Endodermal cell (in vitro differentiated cells): ENCODE data around the gene UQCC2. TPM values are rescaled to one million over a fixed set of nuclear protein-coding genes. Genes with fewer than 3 reads are reported as not detected.

Experiments
- DNase-seq: peaks from one replicate; pipeline ENCODE4 v3.0.0-alpha.2; 2017
- H3K27ac ChIP-seq: 2 replicates; pipeline ENCODE4 v1.5.1; 2013; ENCODE audit warnings: mild to moderate bottlenecking, low read depth, low read length, moderate library complexity
- H3K27me3 ChIP-seq: 2 replicates; pipeline ENCODE4 v1.6.1; 2013; ENCODE audit warnings: mild to moderate bottlenecking, low read length, moderate library complexity; ENCODE audit not compliant: insufficient read depth, control insufficient read depth, poor library complexity, severe bottlenecking
- H3K36me3 ChIP-seq: 2 replicates; pipeline ENCODE4 v1.7.0; 2013; ENCODE audit warnings: mild to moderate bottlenecking, low read length, moderate library complexity; ENCODE audit not compliant: control insufficient read depth, insufficient read depth
- H3K4me1 ChIP-seq: one replicate; pipeline ENCODE4 v1.7.0; 2013; ENCODE audit warnings: low read length; ENCODE audit not compliant: control insufficient read depth, insufficient read depth
- H3K4me3 ChIP-seq: 2 replicates; pipeline ENCODE4 v1.5.1; 2013; ENCODE audit warnings: mild to moderate bottlenecking, low read length, moderate library complexity
- H3K9ac ChIP-seq: 2 replicates; pipeline ENCODE4 v1.6.1; 2013; ENCODE audit warnings: mild to moderate bottlenecking, low read length, moderate library complexity; ENCODE audit not compliant: poor library complexity, severe bottlenecking; ENCODE audit errors: extremely low read depth
- H3K9me3 ChIP-seq: 2 replicates; pipeline ENCODE4 v1.6.1; 2013; ENCODE audit warnings: mild to moderate bottlenecking, low read length, moderate library complexity; ENCODE audit not compliant: control insufficient read depth
- H3K27ac Mint-ChIP-seq: 2 replicates; pipeline ENCODE4 v1.8.0; 2020; ENCODE audit warnings: mixed read lengths
- H3K27me3 Mint-ChIP-seq: 2 replicates; pipeline ENCODE4 v1.8.0; 2021; ENCODE audit warnings: mild to moderate bottlenecking, mixed read lengths; ENCODE audit not compliant: insufficient read depth
- H3K36me3 Mint-ChIP-seq: 2 replicates; pipeline ENCODE4 v1.8.0; 2020; ENCODE audit warnings: low read depth, mixed read lengths
- H3K4me1 Mint-ChIP-seq: 2 replicates; pipeline ENCODE4 v1.8.0; 2020; ENCODE audit warnings: mixed read lengths
- H3K4me3 Mint-ChIP-seq: 2 replicates; pipeline ENCODE4 v1.8.0; 2020; ENCODE audit warnings: mild to moderate bottlenecking, moderate library complexity, mixed read lengths
- H3K9me3 Mint-ChIP-seq: 2 replicates; pipeline ENCODE4 v1.8.0; 2020; ENCODE audit warnings: mild to moderate bottlenecking, mixed read lengths
- CTCF ChIP-seq: fragments of 200-600 bp; sonication (generic); conservative IDR thresholded peaks from 2 replicates; pipeline ENCODE4 v1.5.0; 2021; ENCODE audit warnings: antibody characterized with exemption, mild to moderate bottlenecking
- WGBS, 2 experiments: methylation state at CpG; one replicate each; pipeline versions ENCODE4 v1.1.5 to v1.1.7; 2013; ENCODE audit warnings: missing lambda C conversion rate in 2 of 2, mixed read lengths in 1 of 2; ENCODE audit not compliant: insufficient coverage in 1 of 2, insufficient read length in 1 of 2; 5-methylcytosine and 5-hydroxymethylcytosine counted together
- total RNA-seq, 2 donors: library from RNA; stranded (reverse); fragmentation: NEBNext Ultra II Directional in 1 of 2; extraction: Animal tissue kit (Norgen Biotek cat#: 25700) in 1 of 2; gene quantifications; 2 replicates in 1 of 2; 3 replicates in 1 of 2; pipeline ENCODE4 v1.2.1, GENCODE V29; 2021

UQCC2 gene
- total RNA-seq, 2 donors from 2014 or later = 120 to 174 TPM

DNA sequence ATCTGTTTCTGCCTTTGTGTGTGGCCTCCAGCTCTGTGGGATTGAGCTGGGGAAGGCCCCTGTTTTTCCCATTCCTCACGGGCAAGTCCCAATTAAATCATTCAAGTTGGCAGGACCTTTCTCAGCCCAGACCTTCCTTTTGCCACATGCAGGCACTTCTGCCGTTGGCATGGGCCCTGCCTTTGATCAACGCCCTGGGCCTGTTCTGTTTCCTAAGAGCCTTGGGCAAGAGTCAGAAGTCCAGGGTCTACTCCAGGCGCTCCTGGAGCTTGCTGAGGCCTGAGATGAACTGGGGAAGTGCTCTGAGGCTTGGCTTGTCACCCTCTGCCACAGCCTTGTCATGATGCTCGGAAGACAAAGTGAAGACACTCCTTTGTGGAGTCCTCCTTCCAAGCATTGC, 28.1 kb upstream of the UQCC2 start:
- no peak for TF ChIP-seq CTCF
- Histone ChIP-seq H3K9ac (no peak overlapping the region), H3K9me3 (no peaks in the 10 kb centered on the region), H3K27me3 (no peaks in the 10 kb centered on the region), H3K4me1 (peaks cover 9% of the 10 kb centered on the region), H3K36me3 (no peaks in the 10 kb centered on the region), H3K4me3 (no peak overlapping the region), H3K27ac (no peak overlapping the region)
- H3K9me3 Mint-ChIP-seq = no peaks in the 10 kb centered on the region
- H3K36me3 Mint-ChIP-seq = no peaks in the 10 kb centered on the region
- no peak overlapping the region for H3K4me3 Mint-ChIP-seq
- 90 to 100% methylated on average over 5 of the region's 5 CpGs for WGBS, 2 experiments
- no peaks in the 10 kb centered on the region for H3K27me3 Mint-ChIP-seq
- DNase-seq = no peak
- H3K27ac Mint-ChIP-seq = no peak overlapping the region
- peaks cover 8% of the 10 kb centered on the region for H3K4me1 Mint-ChIP-seq

DNA sequence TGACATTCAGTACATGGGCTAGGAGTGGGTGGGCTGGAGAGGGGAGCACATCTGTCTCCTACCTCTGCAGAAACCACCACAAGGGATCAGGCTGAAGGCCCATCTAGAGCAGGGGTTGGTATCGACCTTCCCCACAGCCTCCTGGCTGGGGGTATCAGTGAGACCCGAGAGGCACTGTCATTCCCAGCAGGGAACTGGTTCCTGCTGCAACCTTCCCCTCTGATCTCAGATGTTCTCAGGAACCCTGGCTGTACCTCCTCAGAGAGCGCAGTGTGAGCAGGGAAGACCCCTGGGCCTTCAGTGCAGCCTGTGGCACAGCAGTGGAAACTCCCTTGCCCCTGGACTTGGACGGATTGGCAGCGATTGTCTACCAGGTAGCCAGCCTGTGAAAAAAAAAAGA, 27.4 kb upstream of the UQCC2 start:
- Mint-ChIP-seq H3K27ac (no peak overlapping the region), H3K9me3 (no peaks in the 10 kb centered on the region), H3K36me3 (no peaks in the 10 kb centered on the region), H3K4me1 (peaks cover 4% of the 10 kb centered on the region), H3K4me3 (no peak overlapping the region), H3K27me3 (no peaks in the 10 kb centered on the region)
- DNase-seq = no peak
- Histone ChIP-seq H3K9ac (no peak overlapping the region), H3K27me3 (no peaks in the 10 kb centered on the region), H3K9me3 (no peaks in the 10 kb centered on the region), H3K36me3 (no peaks in the 10 kb centered on the region), H3K27ac (no peak overlapping the region), H3K4me3 (no peak overlapping the region), H3K4me1 (peaks cover 9% of the 10 kb centered on the region)
- TF ChIP-seq CTCF = no peak
- WGBS, 2 experiments = 87 to 100% methylated on average over 2 to 5 of the region's 5 CpGs

DNA sequence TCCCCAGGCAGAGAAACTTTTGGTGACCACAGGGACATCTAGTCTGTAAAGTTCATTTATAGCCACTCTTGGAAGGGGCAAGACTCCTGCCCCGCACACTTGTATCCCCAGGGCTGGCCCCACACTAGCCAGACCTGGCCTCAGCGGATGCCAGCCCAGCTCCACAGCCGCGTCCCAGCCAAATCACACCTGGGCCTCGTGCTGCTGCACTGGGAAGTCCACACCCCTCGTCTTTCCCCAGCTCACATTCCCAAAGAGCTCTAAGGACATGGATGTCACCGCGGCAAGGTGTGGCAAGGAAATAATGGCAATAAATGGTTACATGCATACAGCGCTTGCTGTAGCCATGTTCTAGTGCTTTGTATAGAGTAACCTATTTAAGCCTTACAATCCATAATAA, 26.7 kb upstream of the UQCC2 start:
- H3K27ac Mint-ChIP-seq = no peak overlapping the region
- H3K4me1 Mint-ChIP-seq = peaks cover 4% of the 10 kb centered on the region
- Histone ChIP-seq H3K36me3 (no peaks in the 10 kb centered on the region), H3K27ac (no peak overlapping the region), H3K9me3 (no peaks in the 10 kb centered on the region), H3K27me3 (no peaks in the 10 kb centered on the region), H3K4me3 (no peak overlapping the region), H3K9ac (no peak overlapping the region), H3K4me1 (peaks cover 9% of the 10 kb centered on the region)
- H3K4me3 Mint-ChIP-seq = no peak overlapping the region
- TF ChIP-seq CTCF = no peak
- H3K27me3 Mint-ChIP-seq = no peaks in the 10 kb centered on the region
- H3K9me3 Mint-ChIP-seq = no peaks in the 10 kb centered on the region
- 94 to 98% methylated on average over 8 to 9 of the region's 9 CpGs for WGBS, 2 experiments
- no peak for DNase-seq
- no peaks in the 10 kb centered on the region for H3K36me3 Mint-ChIP-seq
